Right atrium auricular region (tissue), 2 donors: ENCODE measurements around the gene GAS2L2. TPM values are rescaled to one million over a fixed set of nuclear protein-coding genes. Genes with fewer than 3 reads are reported as not detected.
A peak's percentile ranks its signal among the peaks of the same experiment; 100 is the strongest.

Source experiments
- DNase-seq: peaks from one replicate; pipeline ENCODE4 v3.0.0-alpha.2; 2019; ENCODE audit warnings: low spot score
- H3K27ac ChIP-seq, 2 donors: fragments of 200-600 bp; sonication (generic); 1 replicate in 1 of 2; 2 replicates in 1 of 2; pipeline ENCODE4 v1.5.1; 2016 to 2019
- H3K27me3 ChIP-seq, 2 donors: fragments of 200-600 bp; sonication (generic); one replicate each; pipeline versions ENCODE4 v1.5.1 to v1.6.0; 2017 to 2019
- H3K36me3 ChIP-seq: fragments of 200-600 bp; sonication (generic); one replicate; pipeline ENCODE4 v1.5.1; 2016
- H3K4me1 ChIP-seq, 2 donors: fragments of 200-600 bp; sonication (generic); one replicate each; pipeline versions ENCODE4 v1.5.1 to v1.6.0; 2017 to 2019
- H3K4me3 ChIP-seq, 2 donors: fragments of 200-600 bp; sonication (generic); 1 replicate in 1 of 2; 2 replicates in 1 of 2; pipeline ENCODE4 v1.5.1; 2017 to 2019; ENCODE audit warnings: mild to moderate bottlenecking in 1 of 2, moderate library complexity in 1 of 2
- H3K9me3 ChIP-seq, 2 donors: fragments of 200-600 bp; sonication (generic); one replicate each; pipeline ENCODE4 v1.5.1; 2019
- CTCF ChIP-seq, 2 donors: fragments of 200-600 bp; sonication (generic); IDR thresholded peaks; one replicate each; pipeline ENCODE4 v1.5.1; 2019; ENCODE audit warnings: antibody characterized with exemption in 2 of 2
- total RNA-seq, 2 donors: library from RNA; depleted of rRNA; stranded (reverse); fragments of >200 nt; gene quantifications; one replicate each; pipeline ENCODE4 v1.1.0, GENCODE V29; 2016

The GAS2L2 gene
- total RNA-seq, 2 donors from 2014 or later, result not detected

- H3K36me3 ChIP-seq, result no peaks in the 10 kb centered on the region
- DNase-seq, result peak; percentile 26
- peak overlapping the region in 1 of 2 donors; percentile 85 for H3K27ac ChIP-seq
- no peaks in the 10 kb centered on the region for H3K27me3 ChIP-seq
- H3K9me3 ChIP-seq, result no peaks in the 10 kb centered on the region
- H3K4me3 ChIP-seq, result peak overlapping the region in 1 of 2 donors; percentile 77
- no peak for TF ChIP-seq CTCF (IDR thresholded peaks at IDR 0.05)
- peaks cover 0 to 13% of the 10 kb centered on the region in 2 donors for H3K4me1 ChIP-seq
These were observed 20.3 kb downstream of the GAS2L2 start for GRCh38 chr17:35732806-35733136.

- DNase-seq, result peak; percentile 57
- Histone ChIP-seq H3K27me3 (no peaks in the 10 kb centered on the region), H3K4me1 (peaks cover 0 to 19% of the 10 kb centered on the region in 2 donors), H3K9me3 (no peaks in the 10 kb centered on the region), H3K4me3 (peak overlapping the region; percentile 55 to 77), H3K36me3 (no peaks in the 10 kb centered on the region), H3K27ac (peak overlapping the region; percentile 62 to 85)
- TF ChIP-seq CTCF (IDR thresholded peaks at IDR 0.05), result no peak
These were observed 20.9 kb downstream of the GAS2L2 start for GRCh38 chr17:35731917-35732805.

GRCh38 chr17:35731239-35731916 lies 21.7 kb downstream of the GAS2L2 start, which contains the start of gene RASL10B:
Gene RASL10B (plus strand): TSS chr17:35731639. CDS start chr17:35735185, 3,546 bp downstream.
- no peak for TF ChIP-seq CTCF (IDR thresholded peaks at IDR 0.05)
- Histone ChIP-seq H3K27me3 (no peaks in the 10 kb centered on the region), H3K4me3 (peak within 1 kb of the TSS; percentile 55 to 77), H3K36me3 (no peaks in the 10 kb centered on the region), H3K4me1 (peaks cover 0 to 27% of the 10 kb centered on the region in 2 donors), H3K27ac (peak within 1 kb of the TSS; percentile 62 to 85), H3K9me3 (no peaks in the 10 kb centered on the region)
- DNase-seq, result peak; percentile 60

- no peak for TF ChIP-seq CTCF (IDR thresholded peaks at IDR 0.05)
- DNase-seq, result no peak
- Histone ChIP-seq H3K9me3 (no peaks in the 10 kb centered on the region), H3K4me1 (peaks cover 0 to 34% of the 10 kb centered on the region in 2 donors), H3K36me3 (peaks cover 3% of the 10 kb centered on the region), H3K27ac (no peak overlapping the region), H3K4me3 (no peak overlapping the region), H3K27me3 (no peaks in the 10 kb centered on the region)
These were observed 22.5 kb downstream of the GAS2L2 start for GRCh38 chr17:35730400-35731005.

- no peak overlapping the region for H3K4me3 ChIP-seq
- no peak overlapping the region for H3K27ac ChIP-seq
- no peaks in the 10 kb centered on the region for H3K9me3 ChIP-seq
- DNase-seq, result no peak
- no peak for TF ChIP-seq CTCF (IDR thresholded peaks at IDR 0.05)
- H3K36me3 ChIP-seq, result peaks cover 14% of the 10 kb centered on the region
- H3K4me1 ChIP-seq, result peaks cover 0 to 34% of the 10 kb centered on the region in 2 donors
- no peaks in the 10 kb centered on the region for H3K27me3 ChIP-seq
These were observed 23.6 kb downstream of the GAS2L2 start for GRCh38 chr17:35729405-35729833.
